Measurements from ENCODE around the gene STOX2. TPM values are rescaled to one million over a fixed set of nuclear protein-coding genes. Genes with fewer than 3 reads are reported as not detected.

Gene STOX2
- total RNA-seq, 1 donor from 2014 or later, result 2.5 TPM

- Mint-ChIP-seq H3K27me3 (ENCODE audit: low read depth, unreplicated experiment) (peaks cover 4% of the 10 kb centered on the region), H3K4me3 (ENCODE audit: unreplicated experiment) (no peak overlapping the region)
These were observed 127.0 kb downstream of the STOX2 start for GRCh38 chr4:184032091-184032490.

GRCh38 chr4:184039963-184040383 lies 134.9 kb downstream of the STOX2 start:
- no peaks in the 10 kb centered on the region for H3K27me3 ChIP-seq (ENCODE audit: insufficient read depth, low read length)
- no peak overlapping the region for H3K9ac ChIP-seq (ENCODE audit: low read length)
- Mint-ChIP-seq H3K4me3 (ENCODE audit: unreplicated experiment) (no peak overlapping the region), H3K36me3 (ENCODE audit: low read depth, unreplicated experiment) (no peaks in the 10 kb centered on the region), H3K27ac (ENCODE audit: unreplicated experiment) (no peak overlapping the region), H3K4me1 (ENCODE audit: low read depth, unreplicated experiment) (peaks cover 2% of the 10 kb centered on the region), H3K9me3 (ENCODE audit: unreplicated experiment) (peaks cover 19% of the 10 kb centered on the region), H3K27me3 (ENCODE audit: low read depth, unreplicated experiment) (peaks cover 22% of the 10 kb centered on the region)
- H3K36me3 ChIP-seq (ENCODE audit: insufficient read depth, low read length), result no peaks in the 10 kb centered on the region
- peak overlapping the region; percentile 34 for H2AFZ ChIP-seq (ENCODE audit: low read depth, low read length)
- H3K27ac ChIP-seq (ENCODE audit: low read depth, low read length), result no peak overlapping the region
- H3K79me2 ChIP-seq (ENCODE audit: insufficient read depth, low read length), result no peaks in the 10 kb centered on the region
- H3K4me1 ChIP-seq (ENCODE audit: insufficient read depth, low read length), result no peaks in the 10 kb centered on the region
- DNase-seq (ENCODE audit: low read depth) (no peak), FAIRE-seq (no peak)
- TF ChIP-seq EZH2 (IDR thresholded peaks at IDR 0.05; ENCODE audit: insufficient read depth, low read length) (no peak), CTCF (IDR thresholded peaks at IDR 0.05; ENCODE audit: insufficient read depth, low read depth, low read length) (no peak)
- peaks cover 2% of the 10 kb centered on the region for H3K9me3 ChIP-seq (ENCODE audit: insufficient read depth, low read depth, low read length)
- H3K4me3 ChIP-seq (ENCODE audit: insufficient read depth, low read depth, low read length), result no peak overlapping the region
- no peaks in the 10 kb centered on the region for H4K20me1 ChIP-seq (ENCODE audit: insufficient read depth, low read length)
- H3K4me2 ChIP-seq (ENCODE audit: low read length), result peak overlapping the region; percentile 48

More at GRCh38 chr4:184032091-184032490, 127.0 kb downstream of the STOX2 start:
- H3K4me1 Mint-ChIP-seq (ENCODE audit: low read depth, unreplicated experiment), result peaks cover 6% of the 10 kb centered on the region
- FAIRE-seq (no peak), DNase-seq (ENCODE audit: low read depth) (no peak)
- H3K9ac ChIP-seq (ENCODE audit: low read length), result no peak overlapping the region
- H4K20me1 ChIP-seq (ENCODE audit: insufficient read depth, low read length), result no peaks in the 10 kb centered on the region
- no peak overlapping the region for H3K27ac Mint-ChIP-seq (ENCODE audit: unreplicated experiment)
- no peaks in the 10 kb centered on the region for H3K4me1 ChIP-seq (ENCODE audit: insufficient read depth, low read length)
- H3K27me3 ChIP-seq (ENCODE audit: insufficient read depth, low read length), result no peaks in the 10 kb centered on the region
- H3K36me3 ChIP-seq (ENCODE audit: insufficient read depth, low read length), result no peaks in the 10 kb centered on the region
- no peak overlapping the region for H3K4me2 ChIP-seq (ENCODE audit: low read length)
- H3K4me3 ChIP-seq (ENCODE audit: insufficient read depth, low read depth, low read length), result no peak overlapping the region
- H3K27ac ChIP-seq (ENCODE audit: low read depth, low read length), result no peak overlapping the region
- TF ChIP-seq CTCF (IDR thresholded peaks at IDR 0.05; ENCODE audit: insufficient read depth, low read depth, low read length) (no peak), EZH2 (IDR thresholded peaks at IDR 0.05; ENCODE audit: insufficient read depth, low read length) (no peak)
- peaks cover 4% of the 10 kb centered on the region for H3K9me3 Mint-ChIP-seq (ENCODE audit: unreplicated experiment)
- no peaks in the 10 kb centered on the region for H3K36me3 Mint-ChIP-seq (ENCODE audit: low read depth, unreplicated experiment)
- no peak overlapping the region for H2AFZ ChIP-seq (ENCODE audit: low read depth, low read length)
- no peaks in the 10 kb centered on the region for H3K79me2 ChIP-seq (ENCODE audit: insufficient read depth, low read length)
- no peaks in the 10 kb centered on the region for H3K9me3 ChIP-seq (ENCODE audit: insufficient read depth, low read depth, low read length)

GRCh38 chr4:184041156-184041555 lies 136.0 kb downstream of the STOX2 start:
- DNase-seq (ENCODE audit: low read depth) (no peak), FAIRE-seq (no peak)
- TF ChIP-seq EZH2 (IDR thresholded peaks at IDR 0.05; ENCODE audit: insufficient read depth, low read length), result no peak
- no peak for TF ChIP-seq CTCF (IDR thresholded peaks at IDR 0.05; ENCODE audit: insufficient read depth, low read depth, low read length)
- H3K4me3 Mint-ChIP-seq (ENCODE audit: unreplicated experiment), result no peak overlapping the region
- no peak overlapping the region for H3K4me3 ChIP-seq (ENCODE audit: insufficient read depth, low read depth, low read length)
- no peaks in the 10 kb centered on the region for H3K79me2 ChIP-seq (ENCODE audit: insufficient read depth, low read length)
- no peak overlapping the region for H3K9ac ChIP-seq (ENCODE audit: low read length)
- peaks cover 25% of the 10 kb centered on the region for H3K9me3 Mint-ChIP-seq (ENCODE audit: unreplicated experiment)
- no peaks in the 10 kb centered on the region for H4K20me1 ChIP-seq (ENCODE audit: insufficient read depth, low read length)
- peaks cover 22% of the 10 kb centered on the region for H3K27me3 Mint-ChIP-seq (ENCODE audit: low read depth, unreplicated experiment)
- H3K9me3 ChIP-seq (ENCODE audit: insufficient read depth, low read depth, low read length), result peaks cover 4% of the 10 kb centered on the region
- H3K36me3 ChIP-seq (ENCODE audit: insufficient read depth, low read length), result no peaks in the 10 kb centered on the region
- no peak overlapping the region for H3K27ac Mint-ChIP-seq (ENCODE audit: unreplicated experiment)
- H3K4me1 ChIP-seq (ENCODE audit: insufficient read depth, low read length), result no peaks in the 10 kb centered on the region
- H2AFZ ChIP-seq (ENCODE audit: low read depth, low read length), result no peak overlapping the region
- no peaks in the 10 kb centered on the region for H3K27me3 ChIP-seq (ENCODE audit: insufficient read depth, low read length)
- no peak overlapping the region for H3K4me2 ChIP-seq (ENCODE audit: low read length)
- H3K27ac ChIP-seq (ENCODE audit: low read depth, low read length), result no peak overlapping the region
- H3K36me3 Mint-ChIP-seq (ENCODE audit: low read depth, unreplicated experiment), result no peaks in the 10 kb centered on the region
- peaks cover 2% of the 10 kb centered on the region for H3K4me1 Mint-ChIP-seq (ENCODE audit: low read depth, unreplicated experiment)
